Measurements from ENCODE around the gene GEMIN7.

The GEMIN7 gene

GRCh38 chr19:45135176-45135885 is 56.3 kb downstream of the GEMIN7 start:
- CTCF ChIA-PET: interaction anchor here (0.8 to 3.9 kb wide), 4 partner anchors 10 to 43 kb away, joined by 3 to 44 read pairs (median 7); partner anchors contain the start of gene PPP1R37
- no peak for TF ChIP-seq CTCF (IDR thresholded peaks at IDR 0.05; ENCODE audit: control extremely low read depth, extremely low read depth, low read depth, missing control alignments)
- no peak for DNase-seq (ENCODE audit: extremely low spot score)
- POLR2A ChIA-PET: no interaction called here

- ChIA-PET CTCF (interaction anchor here (0.8 to 3.9 kb wide), 9 partner anchors 10 to 202 kb away, joined by 3 to 44 read pairs (median 5); partner anchors contain the start of gene PPP1R37), POLR2A (interaction anchor here (0.9 kb wide), 1 partner anchor 19 kb away, joined by 3 read pairs; no protein-coding TSS in a partner anchor)
- DNase-seq (ENCODE audit: extremely low spot score): peak; percentile 71
- TF ChIP-seq CTCF (IDR thresholded peaks at IDR 0.05; ENCODE audit: control extremely low read depth, extremely low read depth, low read depth, missing control alignments): no peak
Observed at GRCh38 chr19:45136507-45137178, 57.6 kb downstream of the GEMIN7 start.

GRCh38 chr19:45137179-45137761 is 58.2 kb downstream of the GEMIN7 start:
- CTCF ChIA-PET: interaction anchor here (0.7 to 3.9 kb wide), 9 partner anchors 11 to 201 kb away, joined by 3 to 44 read pairs (median 5); partner anchors contain the start of gene BLOC1S3
- DNase-seq (ENCODE audit: extremely low spot score): peak; percentile 86
- POLR2A ChIA-PET: no interaction called here
- TF ChIP-seq CTCF (IDR thresholded peaks at IDR 0.05; ENCODE audit: control extremely low read depth, extremely low read depth, low read depth, missing control alignments): peak; percentile 40

- POLR2A ChIA-PET: no interaction called here
- DNase-seq (ENCODE audit: extremely low spot score): no peak
- CTCF ChIA-PET: no interaction called here
- no peak for TF ChIP-seq CTCF (IDR thresholded peaks at IDR 0.05; ENCODE audit: control extremely low read depth, extremely low read depth, low read depth, missing control alignments)
Observed at GRCh38 chr19:45138303-45138751, 59.3 kb downstream of the GEMIN7 start.

- POLR2A ChIA-PET: no interaction called here
- TF ChIP-seq CTCF (IDR thresholded peaks at IDR 0.05; ENCODE audit: control extremely low read depth, extremely low read depth, low read depth, missing control alignments): no peak
- DNase-seq (ENCODE audit: extremely low spot score): no peak
- CTCF ChIA-PET: interaction anchor here (1.4 kb wide), 1 partner anchor 13 kb away, joined by 4 read pairs; no protein-coding TSS in a partner anchor
Observed at GRCh38 chr19:45139286-45140143, 60.5 kb downstream of the GEMIN7 start.

- ChIA-PET POLR2A (no interaction called here), CTCF (interaction anchor here (1.4 kb wide), 1 partner anchor 14 kb away, joined by 4 read pairs; no protein-coding TSS in a partner anchor)
- no peak for TF ChIP-seq CTCF (IDR thresholded peaks at IDR 0.05; ENCODE audit: control extremely low read depth, extremely low read depth, low read depth, missing control alignments)
- DNase-seq (ENCODE audit: extremely low spot score): no peak
Observed at GRCh38 chr19:45140144-45140503, 61.1 kb downstream of the GEMIN7 start.
